GM10266 (cell line): ENCODE results near the gene FRMD8.

ENCODE experiments used
- DNase-seq: peaks from one replicate; pipeline ENCODE4 v3.0.0; 2012; ENCODE audit errors: extremely low spot score
- CTCF ChIP-seq: IDR thresholded peaks from 2 replicates; pipeline ENCODE4 v1.5.1; 2012; ENCODE audit warnings: mild to moderate bottlenecking, low read depth; ENCODE audit not compliant: control insufficient read depth, insufficient read depth; ENCODE audit errors: missing control alignments

The FRMD8 gene

DNA sequence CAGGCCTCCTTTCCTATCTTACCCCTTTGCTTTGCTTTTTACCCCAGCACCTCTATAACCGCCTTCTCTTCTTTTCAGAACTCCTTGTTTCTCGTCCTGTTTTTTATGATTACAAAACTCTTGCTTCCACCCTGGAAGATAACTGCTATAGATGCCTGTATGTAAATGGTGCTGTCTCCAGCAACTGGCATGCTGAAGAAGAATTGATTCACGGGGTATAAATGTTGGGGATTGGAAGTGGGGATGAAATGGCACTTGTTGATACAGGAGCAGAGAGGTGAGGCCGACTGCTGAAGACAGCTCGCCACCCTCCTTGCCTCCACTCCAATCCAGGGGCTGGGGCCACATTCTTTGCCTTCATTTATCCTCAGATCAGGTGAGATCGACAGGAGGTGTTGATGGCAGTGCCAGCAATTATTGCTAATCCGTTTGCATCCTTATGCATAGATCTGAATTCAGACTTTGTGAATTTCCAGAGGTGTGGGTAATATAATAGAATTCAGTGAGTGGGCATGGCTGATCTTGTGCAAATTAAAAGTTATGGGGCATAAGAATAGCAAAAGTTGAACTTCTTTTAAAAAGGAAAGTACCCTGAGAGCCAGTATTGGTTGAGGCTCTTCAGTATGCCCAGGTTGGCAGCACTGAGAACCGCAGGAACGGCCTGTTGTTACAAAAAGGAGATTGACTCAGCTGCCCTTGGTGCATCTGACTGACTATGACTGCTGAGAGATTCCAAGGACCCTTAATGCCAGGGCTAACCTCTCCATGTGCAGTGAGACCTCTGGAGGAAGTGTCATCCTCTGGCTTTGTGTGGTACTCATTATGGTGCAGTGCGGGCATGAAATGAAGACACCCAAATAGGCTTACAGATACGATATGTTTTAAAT, 41.5 kb downstream of the FRMD8 start:
- DNase-seq, result no peak
- no peak for TF ChIP-seq CTCF

- TF ChIP-seq CTCF, result no peak
- DNase-seq, result no peak
Observed at GRCh38 chr11:65428578-65429067, 42.2 kb downstream of the FRMD8 start.

- TF ChIP-seq CTCF, result no peak
- no peak for DNase-seq
Observed at GRCh38 chr11:65429068-65429681, 42.7 kb downstream of the FRMD8 start.

GRCh38 chr11:65429724-65430405, 43.4 kb downstream of the FRMD8 start:
- no peak for DNase-seq

DNA sequence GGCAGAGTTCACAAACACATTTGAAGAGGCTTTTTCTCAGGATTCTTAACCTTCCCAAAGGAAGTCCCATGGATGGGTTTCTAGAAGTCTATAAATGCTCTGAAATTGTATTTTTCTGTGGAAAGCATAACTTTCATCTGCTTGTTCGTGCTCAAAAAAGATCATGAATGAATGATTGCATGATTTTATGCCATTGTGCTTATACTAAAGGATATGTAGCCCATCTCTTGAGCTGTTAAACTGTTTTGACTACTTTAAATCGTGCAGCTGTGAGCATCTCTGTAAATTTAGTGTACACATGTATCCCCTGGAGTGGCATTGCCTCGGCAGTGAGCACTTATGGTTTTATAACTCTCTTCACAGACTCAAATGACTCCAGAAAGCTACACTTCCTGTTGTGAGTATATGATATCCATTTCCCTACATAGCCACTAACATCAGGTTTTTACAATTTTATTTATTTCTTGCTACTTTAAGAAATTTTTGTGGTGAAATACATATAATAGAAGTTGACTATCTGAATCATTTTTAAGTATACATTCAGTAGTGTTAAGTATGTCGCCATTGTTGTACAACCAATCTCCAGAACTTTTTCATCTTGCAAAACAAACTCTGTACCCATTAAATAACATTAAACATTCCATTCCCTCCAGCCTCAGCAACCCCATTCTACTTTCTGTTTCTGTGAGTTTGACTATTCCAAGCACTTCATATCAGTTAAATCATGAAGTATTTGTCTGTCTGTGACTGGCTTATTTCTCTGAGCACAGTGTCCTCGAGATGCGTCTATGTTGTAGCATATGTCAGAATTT, 44.2 kb downstream of the FRMD8 start:
- no peak for DNase-seq
- no peak for TF ChIP-seq CTCF

More at GRCh38 chr11:65429724-65430405, 43.4 kb downstream of the FRMD8 start:
- no peak for TF ChIP-seq CTCF

DNA sequence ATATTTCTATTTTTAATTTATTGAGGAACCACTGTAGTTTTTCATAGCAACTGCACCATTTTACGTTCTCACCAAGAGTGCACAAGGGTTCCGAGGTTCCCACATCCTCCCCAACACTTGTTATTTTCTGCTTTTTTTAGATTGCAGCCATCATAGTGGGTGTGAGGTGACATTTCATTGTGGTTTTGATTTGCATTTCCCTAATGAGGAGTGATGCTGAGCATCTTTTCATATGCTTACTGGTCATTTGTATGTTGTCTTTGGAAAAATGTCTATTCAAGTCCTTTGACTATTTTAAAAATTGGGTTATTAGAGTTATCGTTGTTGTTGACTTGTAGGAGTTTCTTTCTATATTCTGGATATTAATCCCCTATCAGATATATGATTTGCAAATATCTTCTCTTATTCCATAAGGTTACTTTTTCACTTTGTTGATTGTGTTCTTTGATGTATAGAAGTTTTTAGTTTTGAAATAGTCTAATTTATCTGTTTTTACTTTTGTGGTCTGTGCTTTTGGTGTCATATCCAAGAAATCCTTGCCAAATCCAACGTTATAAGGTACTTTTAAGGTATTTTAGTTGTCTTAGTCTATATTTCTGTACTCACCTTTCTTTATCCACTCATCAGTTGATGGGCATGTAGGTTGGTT, 45.1 kb downstream of the FRMD8 start:
- no peak for TF ChIP-seq CTCF
- no peak for DNase-seq
